GM19025 (cell line): ENCODE results near the gene FAHD2B.
"Not testable (repeated sequence)": the region's sequence is repeated elsewhere in the genome, so short reads cannot be mapped to it uniquely, and the experiment has no call there.

ENCODE experiments used
- ATAC-seq: cut with Tn5 transposase; IDR thresholded peaks from one replicate; pipeline ENCODE4 v1.9.1; 2021; ENCODE audit warnings: mild to moderate bottlenecking, low read depth, moderate library complexity; ENCODE audit not compliant: unreplicated experiment

Gene FAHD2B

GRCh38 chr2:97068722-97069121 is 26.0 kb downstream of the FAHD2B start:
- ATAC-seq = not testable (repeated sequence)

GRCh38 chr2:97068074-97068473 is 26.6 kb downstream of the FAHD2B start:
- ATAC-seq = no peak

GRCh38 chr2:97067279-97068004 is 27.2 kb downstream of the FAHD2B start:
- no peak for ATAC-seq

GRCh38 chr2:97066030-97066429 is 28.7 kb downstream of the FAHD2B start:
- ATAC-seq = not testable (repeated sequence)

GRCh38 chr2:97062020-97062419 is 32.7 kb downstream of the FAHD2B start:
- ATAC-seq = not testable (repeated sequence)

GRCh38 chr2:97059782-97060181 is 34.9 kb downstream of the FAHD2B start:
- ATAC-seq = not testable (repeated sequence)

- ATAC-seq = not testable (repeated sequence)
Measured at GRCh38 chr2:97056150-97056549, 38.5 kb downstream of the FAHD2B start.

- ATAC-seq = not testable (repeated sequence)
Measured at GRCh38 chr2:97050032-97050431, 44.6 kb downstream of the FAHD2B start.

- not testable (repeated sequence) for ATAC-seq
Measured at GRCh38 chr2:97048448-97048847, 46.2 kb downstream of the FAHD2B start.

GRCh38 chr2:97046676-97047075 is 48.0 kb downstream of the FAHD2B start:
- not testable (repeated sequence) for ATAC-seq

- ATAC-seq = not testable (repeated sequence)
Measured at GRCh38 chr2:97045895-97046499, 48.7 kb downstream of the FAHD2B start.
